CMK (cell line): ENCODE measurements around the gene DDX19B.
"Not testable (repeated sequence)": the region's sequence is repeated elsewhere in the genome, so short reads cannot be mapped to it uniquely, and the experiment has no call there.

Source experiments
- DNase-seq: peaks from one replicate; pipeline ENCODE4 v3.0.0-alpha.2; 2010; ENCODE audit warnings: low read depth

The DDX19B gene

DNA sequence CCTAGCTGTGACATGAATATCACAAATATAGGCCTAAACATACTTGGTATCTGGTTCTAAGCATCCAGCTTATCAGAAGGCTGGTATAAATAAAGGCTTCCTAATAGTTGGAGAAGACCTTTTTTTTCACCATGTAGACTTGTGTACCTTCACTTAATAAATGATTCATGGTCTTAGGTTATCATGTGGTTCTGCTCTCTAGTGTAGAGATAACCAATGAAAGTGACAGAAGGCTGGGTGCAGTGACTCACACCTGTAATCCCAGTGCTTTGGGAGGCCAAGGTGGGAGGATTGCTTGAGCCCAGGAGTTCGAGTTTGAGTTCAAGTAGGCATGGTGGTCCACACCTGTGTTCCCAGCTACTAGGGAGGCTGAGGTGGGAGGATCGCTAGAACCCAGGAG, 50.8 kb downstream of the DDX19B start:
- DNase-seq: no peak

DNA sequence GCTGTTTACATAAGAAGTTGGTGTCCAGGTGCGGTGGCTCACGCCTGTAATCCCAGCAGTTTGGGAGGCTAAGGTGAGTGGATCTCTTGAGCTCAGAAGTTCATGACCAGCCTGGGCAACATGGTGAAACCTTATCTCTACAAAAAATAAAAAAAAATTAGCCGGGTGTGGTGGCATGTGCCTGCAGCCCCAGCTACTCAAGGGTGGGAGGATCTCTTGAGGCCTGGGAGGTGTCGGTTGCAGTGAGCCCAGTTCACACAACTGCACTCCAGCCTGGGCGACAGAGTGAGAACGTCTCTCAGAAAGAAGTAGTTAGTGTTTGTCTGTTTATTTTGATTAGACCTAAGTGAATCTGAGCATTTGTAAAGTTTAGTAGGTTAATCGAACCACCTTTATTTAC, 60.6 kb downstream of the DDX19B start:
- DNase-seq: no peak

DNA sequence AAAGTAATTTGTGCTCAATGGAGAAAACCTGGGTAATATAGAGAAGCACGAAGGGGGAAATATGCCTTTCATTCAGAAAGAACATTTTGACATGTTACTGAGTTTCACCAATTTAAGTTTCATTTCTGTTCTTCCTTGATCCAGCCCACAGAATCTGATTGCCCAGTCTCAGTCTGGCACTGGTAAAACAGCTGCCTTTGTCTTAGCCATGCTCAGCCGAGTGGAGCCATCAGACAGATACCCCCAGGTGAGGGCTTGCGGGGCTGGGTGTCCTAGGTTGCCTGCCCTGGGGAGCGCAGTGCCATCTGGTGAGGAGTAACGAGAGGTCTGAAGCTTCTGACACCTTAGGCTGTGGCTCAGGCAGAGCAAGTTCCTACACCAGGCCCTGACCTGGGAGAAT, 65.4 kb downstream of the DDX19B start:
- no peak for DNase-seq

GRCh38 chr16:70370145-70370544, 71.2 kb downstream of the DDX19B start:
- not testable (repeated sequence) for DNase-seq

GRCh38 chr16:70370924-70371323, 71.9 kb downstream of the DDX19B start:
- DNase-seq: no peak

- no peak for DNase-seq
These were observed 74.1 kb downstream of the DDX19B start for GRCh38 chr16:70372921-70373728.

DNA sequence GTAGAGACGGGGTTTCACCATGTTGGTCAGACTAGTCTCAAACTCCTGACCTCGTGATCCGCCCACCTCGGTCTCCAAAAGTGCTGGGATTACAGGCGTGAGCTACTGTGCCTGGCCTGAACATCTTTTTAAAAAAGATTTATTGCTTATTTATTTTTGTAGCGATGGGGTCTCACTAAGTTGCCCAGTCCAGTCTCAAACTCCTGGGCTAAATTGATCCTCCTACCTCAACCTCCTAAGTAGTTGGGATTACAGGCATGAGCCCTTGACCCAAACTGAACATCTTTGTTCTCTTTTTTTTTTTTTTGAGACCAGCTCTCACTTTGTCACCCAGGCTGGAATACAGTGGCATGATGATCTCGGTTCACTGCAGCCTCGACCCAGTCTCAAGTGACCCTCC, 75.2 kb downstream of the DDX19B start:
- DNase-seq: no peak

DNA sequence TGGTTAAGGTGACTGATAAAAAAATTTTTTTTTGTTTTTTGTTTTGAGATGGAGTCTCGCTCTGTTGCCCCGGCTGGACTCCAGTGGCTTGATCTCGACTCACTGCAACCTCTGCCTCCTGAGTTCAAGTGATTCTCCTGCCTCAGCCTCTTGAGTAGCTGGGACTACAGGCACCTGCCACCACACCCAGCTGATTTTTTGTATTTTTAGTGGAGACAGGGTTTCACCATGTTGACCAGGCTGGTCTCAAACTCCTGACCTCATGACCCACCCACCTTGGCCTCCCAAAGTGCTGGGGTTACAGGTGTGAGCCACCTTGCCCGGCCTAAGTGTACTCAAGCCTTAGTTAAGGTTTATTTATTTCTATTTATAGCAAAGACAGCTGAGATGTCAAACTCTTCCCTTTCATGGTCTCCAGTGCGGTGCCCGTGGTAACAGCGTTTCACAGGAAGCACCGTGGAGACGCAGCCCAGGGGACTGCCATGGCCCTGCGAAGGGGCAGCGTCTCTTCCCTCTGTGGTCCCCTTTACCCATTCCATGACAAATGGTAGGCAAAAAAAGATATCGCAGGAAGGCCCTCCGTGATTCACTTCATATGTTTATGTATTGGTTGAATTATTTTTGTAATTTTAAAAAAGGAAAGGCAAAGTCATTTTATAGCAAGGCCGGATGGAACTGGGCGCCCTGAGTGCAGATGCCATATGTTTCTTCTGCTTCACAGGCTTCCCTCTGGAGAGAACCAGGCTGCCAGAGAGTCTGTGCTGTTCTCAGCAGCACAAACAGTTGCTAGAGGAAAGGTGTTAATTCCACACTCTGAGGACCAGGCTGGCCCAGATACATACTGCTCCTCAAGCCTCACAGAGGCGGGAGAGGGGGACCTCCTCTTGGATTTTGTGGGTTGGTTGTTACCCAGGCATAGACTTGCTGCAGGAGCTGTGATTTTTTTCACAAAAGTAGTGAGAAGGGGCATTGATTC, 76.9 kb downstream of the DDX19B start:
- no peak for DNase-seq

DNA sequence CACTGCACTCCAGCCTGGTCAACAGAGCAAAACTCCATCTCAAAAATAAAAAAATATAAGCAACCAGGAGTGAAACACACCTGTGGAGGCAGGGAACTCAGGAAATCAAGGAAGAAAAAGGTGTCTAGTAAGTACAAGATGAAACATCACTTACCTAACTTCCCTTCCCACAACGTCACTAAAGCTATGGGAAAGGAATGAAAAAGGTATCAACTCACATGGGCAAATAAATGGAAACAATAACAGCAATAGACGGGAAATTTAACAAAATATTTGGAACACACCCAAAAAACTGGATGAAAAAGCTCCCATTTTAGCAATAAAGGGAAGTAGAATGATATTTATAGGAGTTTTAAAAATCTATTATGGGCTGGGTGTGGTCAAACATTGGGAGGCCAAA, 78.8 kb downstream of the DDX19B start:
- DNase-seq: no peak

DNA sequence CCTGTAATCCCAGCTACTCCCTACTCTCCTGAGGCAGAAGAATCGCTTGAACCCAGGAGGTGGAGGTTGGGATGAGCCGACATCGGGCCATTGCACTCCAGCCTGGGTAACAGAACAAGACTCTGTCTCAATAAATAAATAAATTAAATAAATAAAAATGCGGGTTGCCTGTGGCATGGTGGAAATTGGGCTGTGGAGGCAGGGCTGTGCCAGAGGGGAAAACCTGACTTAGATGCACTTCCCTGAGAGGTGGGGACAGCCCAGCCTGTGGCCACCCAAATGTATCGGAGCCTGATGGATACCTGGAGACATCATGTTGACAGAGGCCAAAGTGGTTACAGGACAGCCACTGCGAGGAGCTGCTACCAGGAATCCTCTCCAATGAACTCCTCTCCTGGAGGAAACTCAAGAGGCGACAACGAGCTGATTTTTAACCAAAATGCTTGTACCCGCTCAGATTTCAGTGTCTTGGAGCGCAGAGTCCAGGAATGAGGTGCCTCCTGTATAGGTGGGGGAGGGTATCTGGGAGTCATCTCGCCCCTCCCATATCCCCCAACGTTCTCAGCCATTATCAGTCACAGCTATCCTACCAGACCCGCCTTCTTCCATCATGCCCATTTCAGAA, 80.0 kb downstream of the DDX19B start:
- DNase-seq: no peak

- peak; percentile 21 for DNase-seq
These were observed 81.4 kb downstream of the DDX19B start for GRCh38 chr16:70380248-70380918.

- DNase-seq: peak; percentile 92
These were observed 82.1 kb downstream of the DDX19B start for GRCh38 chr16:70380919-70381603.

- no peak for DNase-seq
These were observed 82.8 kb downstream of the DDX19B start for GRCh38 chr16:70381604-70382342.

GRCh38 chr16:70383421-70383960, 84.5 kb downstream of the DDX19B start:
- DNase-seq: no peak
